H1 (cell line): ENCODE results near the gene CAMK2B. TPM values are rescaled to one million over a fixed set of nuclear protein-coding genes. Genes with fewer than 3 reads are reported as not detected.
A peak's percentile ranks its signal among the peaks of the same experiment; 100 is the strongest.

Source experiments
- CTCF ChIA-PET: fragments of 300-600 bp; sonication (Branson Sonifier 250); formaldehyde crosslinking; loops from one replicate; lab custom pipeline; 2021; ENCODE audit not compliant: partially characterized antibody; lab: Charles Lee
- POLR2A ChIA-PET: fragments of 300-600 bp; sonication (Branson Sonifier 250); formaldehyde crosslinking; loops from one replicate; lab custom pipeline; 2021; ENCODE audit warnings: inconsistent platforms; ENCODE audit not compliant: partially characterized antibody; lab: Charles Lee
- DNase-seq, 2 experiments: peaks; one replicate each; pipeline versions ENCODE4 v3.0.0 to v3.0.0-alpha.2; 2010 to 2022; ENCODE audit warnings: low spot score in 2 of 2, low read depth in 1 of 2, mixed read lengths in 1 of 2
- FAIRE-seq: peaks from 2 replicates; lab custom pipeline; 2011; peaks lifted over from hg19 to GRCh38; lab: Jason Lieb, UNC
- H2AFZ ChIP-seq: 2 replicates; pipeline ENCODE4 v1.8.1; 2012; ENCODE audit warnings: low read length, inconsistent platforms
- H2AK5ac ChIP-seq: 2 replicates; pipeline ENCODE4 v1.6.1; 2013; ENCODE audit warnings: low read depth, low read length
- H2BK120ac ChIP-seq: replicated peaks from 2 replicates; pipeline ENCODE3; 2013; ENCODE audit warnings: low read depth, low read length, inconsistent platforms
- H2BK12ac ChIP-seq: 2 replicates; pipeline ENCODE4 v1.6.1; 2013; ENCODE audit warnings: low read depth, low read length
- H2BK15ac ChIP-seq: 2 replicates; pipeline ENCODE4 v1.6.1; 2013; ENCODE audit warnings: low read length
- H2BK20ac ChIP-seq: 2 replicates; pipeline ENCODE4 v1.6.1; 2013; ENCODE audit warnings: low read length
- H2BK5ac ChIP-seq: 2 replicates; pipeline ENCODE4 v1.6.1; 2013; ENCODE audit warnings: low read depth, low read length
- H3K14ac ChIP-seq: 2 replicates; pipeline ENCODE4 v1.6.1; 2013; ENCODE audit warnings: inconsistent platforms; ENCODE audit not compliant: insufficient read length
- H3K18ac ChIP-seq: 2 replicates; pipeline ENCODE4 v1.6.1; 2013; ENCODE audit warnings: low read length; ENCODE audit errors: extremely low read depth
- H3K23ac ChIP-seq: 2 replicates; pipeline ENCODE4 v1.6.1; 2013; ENCODE audit warnings: inconsistent platforms; ENCODE audit not compliant: insufficient read length
- H3K23me2 ChIP-seq: 2 replicates; pipeline ENCODE4 v1.6.1; 2013; ENCODE audit warnings: low read depth, low read length
- H3K27ac ChIP-seq: 2 replicates; pipeline ENCODE4 v1.6.1; 2011; ENCODE audit warnings: low read depth, low read length, inconsistent platforms
- H3K27me3 ChIP-seq, 4 experiments: replicated peaks in 1 of 4; 1 replicate in 1 of 4; 2 replicates in 3 of 4; pipeline versions ENCODE4 v1.6.1 to v1.8.1; 2011 to 2013; ENCODE audit warnings: low read length in 3 of 4, mild to moderate bottlenecking in 3 of 4, inconsistent platforms in 2 of 4, mixed read lengths in 2 of 4, moderate library complexity in 1 of 4; ENCODE audit not compliant: control insufficient read depth in 3 of 4, insufficient read depth in 3 of 4; ENCODE audit errors: extremely low read depth in 1 of 4
- H3K36me3 ChIP-seq, 4 experiments: 2 replicates each; pipeline versions ENCODE4 v1.6.1 to v1.8.1; 2011 to 2013; ENCODE audit warnings: mild to moderate bottlenecking in 4 of 4, low read length in 3 of 4, moderate library complexity in 2 of 4, control low read depth in 1 of 4, inconsistent platforms in 1 of 4; ENCODE audit not compliant: insufficient read depth in 4 of 4, control insufficient read depth in 2 of 4
- H3K4ac ChIP-seq: replicated peaks from 2 replicates; pipeline ENCODE3; 2013; ENCODE audit warnings: low read length, low read depth, mixed read lengths, inconsistent platforms; ENCODE audit not compliant: insufficient read length
- H3K4me1 ChIP-seq, 4 experiments: replicated peaks in 1 of 4; 1 replicate in 1 of 4; 2 replicates in 3 of 4; pipeline versions ENCODE4 v1.6.1 to v1.8.1; 2011 to 2013; ENCODE audit warnings: low read length in 3 of 4, inconsistent platforms in 2 of 4, mixed read lengths in 1 of 4; ENCODE audit not compliant: insufficient read depth in 4 of 4, control insufficient read depth in 3 of 4
- H3K4me2 ChIP-seq, 2 experiments: 2 replicates each; pipeline versions ENCODE4 v1.6.1 to v1.8.1; 2011 to 2013; ENCODE audit warnings: low read depth in 2 of 2, low read length in 2 of 2, control low read depth in 1 of 2, inconsistent platforms in 1 of 2, mild to moderate bottlenecking in 1 of 2; ENCODE audit not compliant: insufficient read depth in 1 of 2
- H3K4me3 ChIP-seq, 4 experiments: fragments of 200-600, 300-600 bp in 1 of 4; sonication (generic), shearing (Covaris generic), sonication (Bioruptor Twin) in 1 of 4; 2 replicates each; pipeline versions ENCODE4 v1.5.1 to v1.8.1; 2011 to 2016; ENCODE audit warnings: low read length in 4 of 4, low read depth in 3 of 4, control low read depth in 2 of 4, inconsistent platforms in 2 of 4, mild to moderate bottlenecking in 2 of 4, mixed read lengths in 1 of 4, moderate library complexity in 1 of 4; ENCODE audit not compliant: insufficient read depth in 2 of 4; ENCODE audit errors: extremely low read depth in 1 of 4
- H3K56ac ChIP-seq: replicated peaks from 2 replicates; pipeline ENCODE3; 2013; ENCODE audit warnings: low read depth, mild to moderate bottlenecking, mixed read lengths, low read length, inconsistent platforms; ENCODE audit not compliant: insufficient read length
- H3K79me1 ChIP-seq: 2 replicates; pipeline ENCODE4 v1.6.1; 2013; ENCODE audit warnings: low read depth, low read length, control low read depth
- H3K79me2 ChIP-seq, 2 experiments: 2 replicates each; pipeline versions ENCODE4 v1.6.1 to v1.8.1; 2012 to 2013; ENCODE audit warnings: low read length in 2 of 2, mild to moderate bottlenecking in 2 of 2, inconsistent platforms in 1 of 2; ENCODE audit not compliant: insufficient read depth in 2 of 2, control insufficient read depth in 1 of 2
- H3K9ac ChIP-seq, 4 experiments: replicated peaks in 1 of 4; 1 replicate in 1 of 4; 2 replicates in 3 of 4; pipeline versions ENCODE4 v1.6.1 to v1.8.1; 2011 to 2013; ENCODE audit warnings: low read depth in 3 of 4, low read length in 3 of 4, control low read depth in 2 of 4, mild to moderate bottlenecking in 2 of 4, moderate library complexity in 2 of 4, inconsistent platforms in 1 of 4; ENCODE audit errors: extremely low read depth in 1 of 4
- H3K9me3 ChIP-seq, 2 experiments: 2 replicates each; pipeline versions ENCODE4 v1.6.1 to v1.8.1; 2012 to 2013; ENCODE audit warnings: mild to moderate bottlenecking in 2 of 2, moderate library complexity in 2 of 2, control low read depth in 1 of 2, inconsistent platforms in 1 of 2, low read depth in 1 of 2, low read length in 1 of 2, mixed read lengths in 1 of 2; ENCODE audit not compliant: insufficient read depth in 2 of 2
- H4K20me1 ChIP-seq, 2 experiments: replicated peaks in 1 of 2; 2 replicates each; pipeline versions ENCODE3 to v1.8.1; 2011 to 2013; ENCODE audit warnings: inconsistent platforms in 2 of 2, low read length in 2 of 2, mild to moderate bottlenecking in 1 of 2; ENCODE audit not compliant: insufficient read depth in 2 of 2, control insufficient read depth in 1 of 2
- H4K5ac ChIP-seq: 2 replicates; pipeline ENCODE4 v1.6.1; 2013; ENCODE audit warnings: low read length, low read depth, mixed read lengths, inconsistent platforms; ENCODE audit not compliant: insufficient read length
- H4K8ac ChIP-seq: 2 replicates; pipeline ENCODE4 v1.8.0; 2013; ENCODE audit warnings: mild to moderate bottlenecking, moderate library complexity, low read length, inconsistent platforms; ENCODE audit not compliant: insufficient read depth; ENCODE audit errors: extremely low read depth
- H4K91ac ChIP-seq: replicated peaks from 2 replicates; pipeline ENCODE3; 2013; ENCODE audit warnings: low read length, mixed read lengths, inconsistent platforms; ENCODE audit not compliant: insufficient read length
- CHD2 ChIP-seq: IDR thresholded peaks from 2 replicates; pipeline ENCODE4 v1.6.1; 2012; ENCODE audit warnings: low read length, improper control_type of control experiment
- GTF2F1 ChIP-seq: IDR thresholded peaks from 2 replicates; pipeline ENCODE4 v1.6.1; 2012; ENCODE audit warnings: low read depth, low read length, improper control_type of control experiment, borderline replicate concordance
- HDAC6 ChIP-seq: IDR thresholded peaks from one replicate; pipeline ENCODE4 v1.7.1; 2012; ENCODE audit warnings: low read depth, mild to moderate bottlenecking, inconsistent platforms, low read length, moderate library complexity
- JUN ChIP-seq: IDR thresholded peaks from 2 replicates; pipeline ENCODE4 v1.6.1; 2011; ENCODE audit warnings: low read depth, mild to moderate bottlenecking, improper control_type of control experiment, low read length
- JUND ChIP-seq: IDR thresholded peaks from 2 replicates; pipeline ENCODE4 v1.6.1; 2011; ENCODE audit warnings: mild to moderate bottlenecking, improper control_type of control experiment, low read length
- KDM5A ChIP-seq: fragments of 200-600 bp; IDR thresholded peaks from 2 replicates; pipeline ENCODE4 v1.7.1; 2012; ENCODE audit warnings: mild to moderate bottlenecking, low read length, inconsistent platforms, mixed read lengths
- NRF1 ChIP-seq: IDR thresholded peaks from 2 replicates; pipeline ENCODE4 v1.6.1; 2011; ENCODE audit warnings: mild to moderate bottlenecking, low read depth, low read length, improper control_type of control experiment
- POLR2A ChIP-seq, 2 experiments: IDR thresholded peaks; 1 replicate in 1 of 2; 2 replicates in 1 of 2; pipeline ENCODE4 v1.6.1; 2011; ENCODE audit warnings: low read depth in 2 of 2, low read length in 2 of 2, mild to moderate bottlenecking in 2 of 2; ENCODE audit errors: control extremely low read depth in 1 of 2
- RBBP5 ChIP-seq: IDR thresholded peaks from 2 replicates; pipeline ENCODE4 v1.7.1; 2012; ENCODE audit warnings: low read depth, mild to moderate bottlenecking, inconsistent platforms, low read length, moderate library complexity, borderline replicate concordance
- RXRA ChIP-seq: IDR thresholded peaks from 2 replicates; pipeline ENCODE4 v1.6.1; 2011; ENCODE audit warnings: low read depth, mild to moderate bottlenecking, low read length, moderate library complexity; ENCODE audit not compliant: insufficient read depth
- SP2 ChIP-seq: IDR thresholded peaks from 2 replicates; pipeline ENCODE4 v1.6.1; 2012; ENCODE audit warnings: mild to moderate bottlenecking, low read length, inconsistent platforms
- TCF12 ChIP-seq: IDR thresholded peaks from 2 replicates; pipeline ENCODE4 v1.6.1; 2011; ENCODE audit warnings: low read depth, mild to moderate bottlenecking, low read length
- WGBS, 2 experiments: shearing (Covaris generic) in 1 of 2; methylation state at CpG; one replicate each; pipeline versions ENCODE4 v1.1.6 to v1.1.7; 2013 to 2015; ENCODE audit warnings: low lambda C conversion rate in 2 of 2, mixed read lengths in 2 of 2, inconsistent platforms in 1 of 2, low coverage in 1 of 2, missing lambda C conversion rate in 1 of 2; ENCODE audit not compliant: insufficient replicate concordance in 2 of 2, insufficient coverage in 1 of 2, insufficient read length in 1 of 2; ENCODE audit errors: extremely low coverage in 1 of 2, missing lambda C conversion rate in 1 of 2; 5-methylcytosine and 5-hydroxymethylcytosine counted together
- polyA plus RNA-seq, 7 experiments: library from polyadenylated mRNA; depleted of rRNA in 3 of 7; stranded (reverse) in 5 of 7; unstranded in 2 of 7; fragments of >200 nt in 5 of 7; fragments of 200-250 nt in 2 of 7; gene quantifications; 1 replicate in 5 of 7; 2 replicates in 1 of 7; 4 replicates in 1 of 7; pipeline versions ENCODE4 v1.2.1 to v1.2.3, GENCODE V29; 2011 to 2013; ENCODE audit warnings: missing spikeins in 2 of 7, mixed read lengths in 2 of 7
- total RNA-seq: library from RNA; stranded (reverse); fragmentation: NEBNext Ultra II Directional; extraction: Animal tissue kit (Norgen Biotek cat#: 25700); gene quantifications from 2 replicates; pipeline ENCODE4 v1.2.1, GENCODE V29; 2021

CAMK2B gene
- total and polyA plus RNA-seq, 2 of the 8 experiments (the other 6 are each of a cell fraction or from before 2014, with no cell fraction given), result 0.05 to 0.15 TPM

GRCh38 chr7:44282601-44283171 lies 42.7 kb downstream of the CAMK2B start:
- Histone ChIP-seq H3K4me3 (no peak overlapping the region), H3K36me3 (no peaks in the 10 kb centered on the region), H4K8ac (no peak overlapping the region), H2BK15ac (no peak overlapping the region), H4K5ac (no peak overlapping the region), H2AFZ (no peak overlapping the region), H3K79me2 (no peaks in the 10 kb centered on the region), H3K4me2 (no peak overlapping the region), H3K9ac (no peak overlapping the region), H3K27ac (no peak overlapping the region), H3K27me3 (peaks cover 0 to 2% (median 0%) of the 10 kb centered on the region in 4 experiments; a peak in 1 of 7 replicates), H2BK20ac (no peak overlapping the region), H2BK120ac (no peak overlapping the region), H3K4me1 (no peaks in the 10 kb centered on the region), H3K18ac (no peak overlapping the region), H3K4ac (no peak overlapping the region), H3K79me1 (no peaks in the 10 kb centered on the region)
- ChIA-PET POLR2A (no interaction called here), CTCF (interaction anchor here (0.9 to 1.7 kb wide), 4 partner anchors 22 to 42 kb away, joined by 3 to 7 read pairs (median 3); no protein-coding TSS in a partner anchor)
- DNase-seq, result peak in 1 of 2 experiments; percentile 43
- no peak for TF ChIP-seq CHD2
- TF ChIP-seq JUND, result no peak
- no peak for TF ChIP-seq NRF1
- no peak for TF ChIP-seq TCF12
- no peak for TF ChIP-seq SP2
- no peak for TF ChIP-seq RBBP5
- no peak for TF ChIP-seq GTF2F1
- no peak for TF ChIP-seq KDM5A
- no peak for TF ChIP-seq JUN
- no peak for TF ChIP-seq RXRA
- TF ChIP-seq HDAC6, result no peak
- TF ChIP-seq POLR2A (IDR thresholded peaks at IDR 0.05; ENCODE audit: control extremely low read depth in 1 of 2, low read depth in 2 of 2, low read length in 2 of 2), result no peak
- TF ChIP-seq, all 59 proteins: peak for 0
- H3K9me3 ChIP-seq, result no peaks in the 10 kb centered on the region
- WGBS, 2 experiments, result 89% methylated on average over 9 of the region's 10 CpGs; no CpG with 5 or more reads in 1 of the 2 experiments
- H3K23me2 ChIP-seq, result no peaks in the 10 kb centered on the region
- no peak overlapping the region for H4K91ac ChIP-seq
- no peak overlapping the region for H2BK12ac ChIP-seq
- peaks cover 0 to 3% of the 10 kb centered on the region in 2 experiments for H4K20me1 ChIP-seq
- no peak overlapping the region for H3K56ac ChIP-seq
- H2AK5ac ChIP-seq, result no peak overlapping the region
- no peak overlapping the region for H3K14ac ChIP-seq
- no peak overlapping the region for H3K23ac ChIP-seq
- H2BK5ac ChIP-seq, result no peak overlapping the region
- no peak for FAIRE-seq
